ENCODE measurements around the gene PFN2.

DNA sequence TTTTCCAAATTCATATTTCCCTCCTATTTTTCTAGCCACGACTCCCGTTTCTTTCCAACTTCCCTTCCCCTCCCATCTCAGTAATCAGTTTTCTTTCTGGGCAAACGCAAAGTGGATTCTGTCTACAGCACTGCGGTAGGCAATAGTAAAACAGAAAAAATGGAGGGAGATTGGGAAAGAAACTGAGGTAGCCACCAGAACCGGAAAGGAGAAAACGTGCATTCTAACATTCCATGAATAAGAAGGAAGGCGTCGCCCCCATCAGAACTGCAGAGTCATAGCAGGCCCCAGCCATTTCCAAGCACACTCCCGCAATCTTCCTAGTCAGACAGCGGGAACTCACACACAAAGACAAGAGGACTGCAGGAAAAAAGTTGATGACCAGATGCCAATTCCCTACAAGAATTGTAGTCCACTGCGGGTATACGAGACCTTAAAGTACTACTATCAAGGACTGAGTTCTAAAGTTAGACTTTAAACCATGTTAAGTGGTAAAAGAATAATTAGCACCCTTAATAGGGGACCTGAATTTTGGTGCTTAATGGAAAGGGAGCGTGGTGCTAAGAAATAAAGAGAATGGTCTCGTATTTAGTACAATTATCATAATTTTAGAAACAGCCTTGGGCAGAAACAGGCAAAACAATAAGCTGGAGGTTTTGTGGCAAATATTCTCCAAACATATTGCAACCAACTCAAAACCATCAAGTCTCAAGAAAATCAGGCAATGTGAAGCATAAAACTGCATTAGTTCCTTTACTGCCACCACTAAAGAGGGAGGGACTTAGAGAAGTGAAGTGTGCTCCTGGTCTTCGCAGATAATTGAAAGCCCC, 1.4 kb downstream of the PFN2 start:
- TF ChIP-seq, protein P1, sequence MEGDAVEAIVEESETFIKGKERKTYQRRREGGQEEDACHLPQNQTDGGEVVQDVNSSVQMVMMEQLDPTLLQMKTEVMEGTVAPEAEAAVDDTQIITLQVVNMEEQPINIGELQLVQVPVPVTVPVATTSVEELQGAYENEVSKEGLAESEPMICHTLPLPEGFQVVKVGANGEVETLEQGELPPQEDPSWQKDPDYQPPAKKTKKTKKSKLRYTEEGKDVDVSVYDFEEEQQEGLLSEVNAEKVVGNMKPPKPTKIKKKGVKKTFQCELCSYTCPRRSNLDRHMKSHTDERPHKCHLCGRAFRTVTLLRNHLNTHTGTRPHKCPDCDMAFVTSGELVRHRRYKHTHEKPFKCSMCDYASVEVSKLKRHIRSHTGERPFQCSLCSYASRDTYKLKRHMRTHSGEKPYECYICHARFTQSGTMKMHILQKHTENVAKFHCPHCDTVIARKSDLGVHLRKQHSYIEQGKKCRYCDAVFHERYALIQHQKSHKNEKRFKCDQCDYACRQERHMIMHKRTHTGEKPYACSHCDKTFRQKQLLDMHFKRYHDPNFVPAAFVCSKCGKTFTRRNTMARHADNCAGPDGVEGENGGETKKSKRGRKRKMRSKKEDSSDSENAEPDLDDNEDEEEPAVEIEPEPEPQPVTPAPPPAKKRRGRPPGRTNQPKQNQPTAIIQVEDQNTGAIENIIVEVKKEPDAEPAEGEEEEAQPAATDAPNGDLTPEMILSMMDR (conservative IDR thresholded peaks at IDR 0.05 in 1 of 2, IDR thresholded peaks at IDR 0.05 in 1 of 2; ENCODE audit: low read depth in 1 of 2, low read length in 2 of 2), result peak in 1 of 2 donors; percentile 25
- no peak for TF ChIP-seq EZH2 (IDR thresholded peaks at IDR 0.05; ENCODE audit: low read length, missing control alignments)

Measured in fibroblast of lung (primary cell).